HG02981 (cell line): ENCODE measurements around the gene SLC34A2.

Experiments used
- ATAC-seq: cut with Tn5 transposase; IDR thresholded peaks from one replicate; pipeline ENCODE4 v1.9.1; 2021; ENCODE audit warnings: mild to moderate bottlenecking, moderate library complexity; ENCODE audit not compliant: unreplicated experiment

SLC34A2 gene

DNA sequence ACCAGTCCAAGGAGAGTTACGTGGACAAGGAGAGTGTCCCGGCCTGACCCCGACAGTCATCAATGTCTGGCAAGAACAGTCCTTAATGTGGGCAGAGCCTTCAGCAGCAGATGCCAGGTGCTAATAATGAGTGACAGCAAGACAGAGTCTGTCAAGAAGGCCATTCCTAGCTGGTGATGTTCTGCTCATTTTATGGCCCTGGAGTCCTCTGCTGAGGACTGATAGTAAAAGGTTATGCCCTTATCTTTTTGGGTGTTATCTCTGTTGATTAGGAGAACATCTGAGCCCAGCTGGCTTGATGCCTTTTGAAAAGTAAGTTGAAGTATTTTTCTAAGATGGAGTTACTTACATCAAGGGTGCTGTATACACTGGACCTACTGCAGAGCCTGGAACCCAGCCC lies 67.3 kb downstream of the SLC34A2 start:
- ATAC-seq: no peak

GRCh38 chr4:25723409-25723808 lies 67.8 kb downstream of the SLC34A2 start:
- ATAC-seq: no peak

DNA sequence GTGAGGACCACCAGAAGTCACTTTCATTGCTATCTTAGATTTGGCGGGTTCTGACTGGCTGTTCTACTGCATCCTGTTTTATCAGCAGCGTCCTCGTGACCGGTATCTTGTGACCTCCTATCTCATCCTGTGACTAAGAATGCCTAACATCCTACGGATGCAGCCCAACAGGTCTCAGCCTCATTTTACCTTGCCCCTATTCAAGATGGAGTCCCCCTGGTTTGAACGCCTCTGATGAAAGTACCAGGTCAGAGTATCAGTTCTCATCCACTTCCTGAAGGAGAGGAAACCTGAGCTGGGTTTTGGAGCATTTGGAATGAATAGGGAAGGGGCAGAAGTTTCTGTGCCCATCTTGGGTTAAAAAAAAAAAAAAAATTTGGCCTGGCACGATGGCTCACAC lies 70.2 kb downstream of the SLC34A2 start:
- no peak for ATAC-seq

GRCh38 chr4:25727711-25728493 lies 72.3 kb downstream of the SLC34A2 start:
- no peak for ATAC-seq
